Measurements from ENCODE around the gene MED8. TPM values are rescaled to one million over a fixed set of nuclear protein-coding genes. Genes with fewer than 3 reads are reported as not detected.

MED8 gene
- total RNA-seq, 1 experiment from 2014 or later = 61.9 TPM

- peak; percentile 36 for DNase-seq (ENCODE audit: low read depth)
These were observed 26.2 kb downstream of the MED8 start for GRCh38 chr1:43363283-43363934.

DNA sequence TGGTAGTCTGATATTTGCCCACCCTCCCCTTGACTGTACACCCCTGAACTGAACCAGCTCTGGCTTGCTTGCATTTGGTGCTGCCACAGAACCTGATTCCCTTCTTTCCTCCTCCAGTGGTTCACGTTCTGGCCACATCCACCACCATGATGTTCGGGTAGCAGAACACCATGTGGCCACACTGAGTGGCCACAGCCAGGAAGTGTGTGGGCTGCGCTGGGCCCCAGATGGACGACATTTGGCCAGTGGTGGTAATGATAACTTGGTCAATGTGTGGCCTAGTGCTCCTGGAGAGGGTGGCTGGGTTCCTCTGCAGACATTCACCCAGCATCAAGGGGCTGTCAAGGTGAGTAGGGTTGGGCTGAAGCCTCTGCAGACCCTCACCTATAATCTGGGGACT lies 29.0 kb downstream of the MED8 start:
- no peak for DNase-seq (ENCODE audit: low read depth)

GRCh38 chr1:43359696-43360095 lies 29.9 kb downstream of the MED8 start:
- no peak for DNase-seq (ENCODE audit: low read depth)

DNA sequence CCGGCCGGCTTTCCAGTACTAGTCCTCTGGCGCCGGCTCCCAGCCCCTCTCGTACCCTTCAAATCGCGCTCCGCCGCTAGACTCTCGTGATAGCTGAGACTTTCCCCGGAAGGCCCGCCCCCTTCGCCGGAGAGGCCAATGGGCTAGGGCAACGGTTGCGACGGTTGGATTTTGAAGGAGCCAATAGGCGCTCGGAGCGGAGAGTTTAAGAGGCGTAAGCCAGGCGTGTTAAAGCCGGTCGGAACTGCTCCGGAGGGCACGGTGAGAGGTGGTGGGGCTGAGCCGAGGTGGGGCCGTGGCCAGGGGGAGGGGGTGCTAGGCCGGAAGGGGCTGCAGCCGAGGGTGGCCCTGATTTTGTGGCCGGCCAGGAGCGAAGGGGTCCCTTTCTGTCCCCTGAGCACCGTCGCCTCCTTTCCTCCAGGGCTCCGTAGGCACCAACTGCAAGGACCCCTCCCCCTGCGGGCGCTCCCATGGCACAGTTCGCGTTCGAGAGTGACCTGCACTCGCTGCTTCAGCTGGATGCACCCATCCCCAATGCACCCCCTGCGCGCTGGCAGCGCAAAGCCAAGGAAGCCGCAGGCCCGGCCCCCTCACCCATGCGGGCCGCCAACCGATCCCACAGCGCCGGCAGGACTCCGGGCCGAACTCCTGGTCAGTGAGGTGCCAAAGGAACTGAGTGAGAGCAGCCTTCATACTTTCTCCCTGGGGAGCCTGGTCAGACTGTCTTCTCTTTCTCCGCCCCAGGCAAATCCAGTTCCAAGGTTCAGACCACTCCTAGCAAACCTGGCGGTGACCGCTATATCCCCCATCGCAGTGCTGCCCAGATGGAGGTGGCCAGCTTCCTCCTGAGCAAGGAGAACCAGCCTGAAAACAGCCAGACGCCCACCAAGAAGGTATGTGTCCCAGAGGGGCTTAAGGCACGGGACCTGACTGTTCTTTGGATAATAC lies 30.6 kb downstream of the MED8 start, which contains the start of gene CDC20:
TSS of gene CDC20 (plus strand) at position 236 of the 948 bp plus-strand sequence. CDS start at position 471, 235 bp downstream.
- DNase-seq (ENCODE audit: low read depth) = peak; percentile 97

DNA sequence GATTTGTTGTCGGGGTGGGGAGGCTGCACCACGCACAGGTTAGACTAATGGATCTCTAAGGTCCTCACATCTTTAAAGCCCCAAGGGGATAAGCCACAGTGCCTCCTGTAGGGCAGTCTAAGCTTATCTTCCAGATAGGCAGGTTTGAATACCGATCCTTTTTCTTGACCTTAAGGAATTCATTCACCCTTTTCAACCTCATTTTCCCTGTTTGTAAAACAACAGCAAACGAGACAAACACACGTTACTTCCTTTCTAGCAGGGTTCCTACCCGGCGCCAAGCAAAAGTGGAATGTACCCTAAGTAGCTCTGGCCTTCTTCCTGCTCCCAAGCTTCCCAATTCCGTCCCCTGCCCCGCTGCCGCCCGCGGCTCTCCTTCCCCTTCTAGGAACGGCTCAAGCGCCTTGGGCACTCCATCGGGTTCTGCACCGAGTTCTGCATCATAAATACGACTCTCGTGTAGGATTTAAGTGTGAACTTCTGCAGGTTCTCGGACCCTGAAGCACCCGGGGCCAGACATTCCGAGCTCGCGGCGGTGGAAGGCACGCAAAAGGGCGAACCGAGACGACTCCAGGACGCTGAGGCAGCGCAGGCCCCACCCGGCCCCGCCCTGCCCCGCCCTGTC lies 31.4 kb downstream of the MED8 start:
- peak; percentile 47 for DNase-seq (ENCODE audit: low read depth)

- no peak for DNase-seq (ENCODE audit: low read depth)
These were observed 32.3 kb downstream of the MED8 start for GRCh38 chr1:43357251-43357650.

DNA sequence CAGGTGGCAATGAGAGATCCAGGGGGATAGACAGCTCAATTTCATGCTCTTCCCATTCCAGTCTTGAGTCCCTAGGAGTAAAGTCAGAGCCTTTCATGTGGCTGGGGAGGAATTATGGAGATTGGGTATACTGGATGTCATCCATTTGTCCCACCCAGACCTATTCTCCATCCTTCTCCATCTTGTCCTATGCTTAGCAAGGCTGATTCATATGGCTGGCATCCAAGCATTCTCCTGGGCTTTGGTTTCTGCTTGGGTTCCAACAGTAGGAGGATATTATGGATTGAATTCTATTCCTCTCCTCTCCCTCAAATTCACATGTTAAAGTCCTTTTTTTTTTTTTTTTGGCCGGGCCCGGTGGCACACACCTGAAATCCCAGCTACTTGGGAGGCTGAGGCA lies 34.7 kb downstream of the MED8 start:
- DNase-seq (ENCODE audit: low read depth) = no peak

DNA sequence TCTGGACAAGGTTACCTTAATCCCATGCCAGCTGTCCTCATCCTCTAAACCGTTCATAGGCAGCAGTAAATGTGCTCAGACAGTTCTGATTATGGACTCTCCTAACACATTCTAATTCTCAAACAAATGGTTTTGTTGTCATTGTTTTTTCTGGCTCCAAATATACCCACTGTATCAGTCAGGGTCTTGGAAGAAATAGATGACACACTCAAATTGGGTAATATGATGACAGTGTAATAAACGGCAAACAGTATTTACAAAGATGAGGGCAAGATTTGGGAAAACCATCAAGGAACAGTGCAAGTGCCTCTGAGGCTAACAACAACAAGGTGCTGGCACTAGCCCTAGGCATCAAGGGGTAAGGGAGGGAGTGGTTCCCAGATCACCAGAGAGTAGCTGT lies 35.1 kb downstream of the MED8 start:
- no peak for DNase-seq (ENCODE audit: low read depth)

GRCh38 chr1:43352881-43353280 lies 36.7 kb downstream of the MED8 start:
- DNase-seq (ENCODE audit: low read depth) = no peak

- no peak for DNase-seq (ENCODE audit: low read depth)
These were observed 37.3 kb downstream of the MED8 start for GRCh38 chr1:43352351-43352705.

DNA sequence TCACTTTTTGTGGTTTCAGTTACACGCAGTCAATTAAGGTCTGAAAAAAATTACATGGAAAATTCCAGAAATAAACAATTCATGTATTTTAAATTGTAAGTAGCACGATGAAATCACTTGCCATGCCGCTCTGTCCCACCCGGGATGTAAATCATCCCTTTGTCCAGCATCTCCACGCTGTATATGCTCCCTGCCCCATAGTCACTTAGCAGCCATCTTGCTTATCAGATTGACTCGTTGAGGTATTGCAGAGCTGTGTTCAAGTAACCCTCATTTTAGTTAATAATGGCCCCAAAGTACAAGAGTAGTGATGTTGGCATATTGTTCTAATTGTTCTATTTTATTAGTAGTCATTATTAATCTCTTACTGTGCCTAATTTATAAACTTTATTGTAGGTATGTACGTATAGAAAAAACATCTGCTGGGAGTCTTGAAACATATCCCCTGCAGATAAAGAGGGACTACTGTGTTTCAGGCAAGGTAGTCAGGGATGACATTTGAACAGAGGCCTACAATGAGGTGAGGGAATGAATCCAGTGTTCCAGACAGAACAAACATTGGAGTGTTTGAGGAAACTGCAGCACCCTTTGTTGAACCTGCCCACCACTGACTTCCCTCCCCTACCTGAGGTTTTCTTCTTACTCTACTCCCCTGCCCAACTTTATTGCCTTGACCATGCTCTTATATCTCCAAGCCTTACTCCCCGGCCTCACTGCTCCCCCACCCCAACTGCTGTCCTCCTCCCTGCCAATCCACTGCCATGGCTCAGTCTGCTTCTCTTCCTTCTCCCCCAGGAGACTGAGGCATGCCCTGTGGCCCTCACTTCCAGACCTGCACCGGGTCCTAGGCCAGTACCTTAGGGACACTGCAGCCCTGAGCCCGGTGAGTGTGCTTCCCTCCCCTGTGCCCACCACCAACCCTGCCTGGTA lies 37.9 kb downstream of the MED8 start:
- DNase-seq (ENCODE audit: low read depth) = no peak

GRCh38 chr1:43350976-43351375 lies 38.6 kb downstream of the MED8 start:
- DNase-seq (ENCODE audit: low read depth) = no peak

- DNase-seq (ENCODE audit: low read depth) = peak; percentile 32
These were observed 39.9 kb downstream of the MED8 start for GRCh38 chr1:43349594-43350306.

- peak; percentile 79 for DNase-seq (ENCODE audit: low read depth)
These were observed 40.6 kb downstream of the MED8 start for GRCh38 chr1:43348809-43349593.

DNA sequence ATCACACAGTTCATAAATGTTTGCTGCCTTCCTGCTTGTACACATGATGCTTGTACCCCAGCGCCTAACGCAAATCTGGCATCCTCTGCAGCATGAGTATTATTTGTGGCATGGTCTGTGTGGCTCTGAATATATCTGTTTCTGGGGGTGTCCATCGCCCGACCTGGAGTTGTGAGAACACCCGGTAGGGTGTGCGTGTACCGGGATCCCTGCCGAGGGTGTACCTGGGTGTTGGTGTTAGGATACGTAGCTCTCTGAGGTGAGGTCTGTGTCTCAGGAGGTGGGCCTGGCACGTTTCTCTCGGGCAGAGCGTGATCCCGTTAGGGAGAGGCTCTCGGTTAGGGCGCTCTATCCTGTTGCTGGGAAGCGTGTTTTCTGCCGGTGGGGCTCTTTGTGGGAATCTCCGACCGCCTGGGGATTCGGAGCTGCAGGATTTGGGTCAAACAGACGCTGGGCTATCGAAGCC lies 41.2 kb downstream of the MED8 start:
- no peak for DNase-seq (ENCODE audit: low read depth)

GRCh38 chr1:43346636-43347035 lies 43.0 kb downstream of the MED8 start:
- no peak for DNase-seq (ENCODE audit: low read depth)

GRCh38 chr1:43345120-43345519 lies 44.5 kb downstream of the MED8 start:
- DNase-seq (ENCODE audit: low read depth) = no peak

- DNase-seq (ENCODE audit: low read depth) = no peak
These were observed 45.2 kb downstream of the MED8 start for GRCh38 chr1:43344267-43344850.

GRCh38 chr1:43340559-43340958 lies 49.0 kb downstream of the MED8 start:
- DNase-seq (ENCODE audit: low read depth) = no peak

Measured in HT1080 (cell line).